OCI-LY1 (cell line): ENCODE measurements around the gene HSPA4.

Experiments used
- H2AFZ ChIP-seq: fragments of 200-600 bp; sonication (generic), shearing (Covaris generic); 2 replicates; pipeline ENCODE4 v1.6.0; 2014; ENCODE audit warnings: antibody characterized with exemption, mild to moderate bottlenecking, low read length
- H3F3A ChIP-seq: fragments of 200-600 bp; sonication (generic), shearing (Covaris generic); 2 replicates; pipeline ENCODE4 v1.6.0; 2014; ENCODE audit warnings: mild to moderate bottlenecking, antibody characterized with exemption, low read length, moderate library complexity; ENCODE audit not compliant: insufficient read depth
- H3K27ac ChIP-seq: fragments of 200-600 bp; sonication (generic); 2 replicates; pipeline ENCODE4 v1.5.1; 2014; ENCODE audit warnings: low read length, mixed run types, mild to moderate bottlenecking, low read depth; ENCODE audit not compliant: poor library complexity, severe bottlenecking
- H3K27me3 ChIP-seq: fragments of 200-600 bp; sonication (generic); 2 replicates; pipeline ENCODE4 v1.6.0; 2014; ENCODE audit warnings: antibody characterized with exemption, mild to moderate bottlenecking, low read length, moderate library complexity; ENCODE audit not compliant: insufficient read depth
- H3K36me3 ChIP-seq: fragments of 200-600 bp; sonication (generic); 2 replicates; pipeline ENCODE4 v1.6.1; 2014; ENCODE audit warnings: mild to moderate bottlenecking, antibody characterized with exemption, low read length, moderate library complexity, mixed read lengths; ENCODE audit not compliant: insufficient read depth
- H3K4me1 ChIP-seq: fragments of 200-600 bp; sonication (generic); 2 replicates; pipeline ENCODE4 v1.5.1; 2014; ENCODE audit warnings: mild to moderate bottlenecking, low read length, moderate library complexity; ENCODE audit not compliant: insufficient read depth, severe bottlenecking
- H3K4me2 ChIP-seq: fragments of 200-600 bp; sonication (generic), shearing (Covaris generic); 2 replicates; pipeline ENCODE4 v1.6.1; 2014; ENCODE audit warnings: low read length
- H3K4me3 ChIP-seq: fragments of 200-600 bp; sonication (generic); 2 replicates; pipeline ENCODE4 v1.5.1; 2014; ENCODE audit warnings: low read length, low read depth, mild to moderate bottlenecking, mixed read lengths; ENCODE audit not compliant: poor library complexity, severe bottlenecking
- H3K79me2 ChIP-seq: fragments of 200-600 bp; shearing (Covaris generic); 2 replicates; pipeline ENCODE4 v1.6.1; 2016; ENCODE audit warnings: mixed run types, low read length, mixed read lengths; ENCODE audit not compliant: insufficient read depth
- H3K9ac ChIP-seq: fragments of 200-600 bp; sonication (generic), shearing (Covaris generic); 2 replicates; pipeline ENCODE4 v1.6.1; 2014; ENCODE audit warnings: mild to moderate bottlenecking, low read length, mixed read lengths
- H3K9me2 ChIP-seq: fragments of 200-600 bp; sonication (generic), shearing (Covaris generic); 2 replicates; pipeline ENCODE4 v1.6.1; 2014; ENCODE audit warnings: low read depth, mild to moderate bottlenecking, low read length, mixed read lengths
- H3K9me3 ChIP-seq: fragments of 200-600 bp; shearing (Covaris generic); 2 replicates; pipeline ENCODE4 v1.6.1; 2014; ENCODE audit warnings: low read length, mixed read lengths
- H4K20me1 ChIP-seq: fragments of 200-600 bp; sonication (generic), shearing (Covaris generic); 2 replicates; pipeline ENCODE4 v1.6.0; 2016; ENCODE audit warnings: mild to moderate bottlenecking, low read length; ENCODE audit not compliant: insufficient read depth
- EZH2 ChIP-seq: fragments of 200-600 bp; sonication (generic), shearing (Covaris generic); IDR thresholded peaks from 2 replicates; pipeline ENCODE4 v1.8.0; 2017; ENCODE audit warnings: borderline replicate concordance, mixed run types, mild to moderate bottlenecking, antibody characterized with exemption, low read length, moderate library complexity, mixed read lengths
- TF ChIP-seq, protein P1 (sequence below): fragments of 200-600 bp; sonication (generic), shearing (Covaris generic); IDR thresholded peaks from 2 replicates; pipeline ENCODE4 v1.5.1; 2017; ENCODE audit warnings: mild to moderate bottlenecking, antibody characterized with exemption, low read length, moderate library complexity, mixed read lengths

Gene HSPA4

DNA sequence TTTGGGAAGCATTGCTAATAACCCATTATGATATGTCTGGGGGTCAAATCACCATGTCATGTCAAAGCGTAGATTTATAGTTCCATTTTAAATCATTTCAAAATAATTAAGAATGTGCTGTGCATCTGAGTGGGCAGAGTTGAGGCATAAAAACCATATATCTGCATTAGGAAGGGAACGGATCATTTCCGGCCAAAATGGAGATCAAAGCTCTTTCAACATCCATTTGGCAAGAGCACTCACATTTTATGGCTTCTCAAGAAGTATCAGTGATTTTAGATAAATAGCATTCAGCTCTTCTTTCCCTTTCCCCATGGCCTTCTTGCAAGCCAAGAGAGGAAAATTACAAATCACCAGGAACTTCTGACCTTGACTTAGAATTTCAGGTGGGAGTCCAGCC is 89.9 kb downstream of the HSPA4 start:
- Histone ChIP-seq H2AFZ (no peak overlapping the region), H3K27ac (no peak overlapping the region), H3K27me3 (no peaks in the 10 kb centered on the region; the same call in 1 of the 2 replicates), H3K9me2 (no peaks in the 10 kb centered on the region), H3K79me2 (no peaks in the 10 kb centered on the region), H3K9ac (no peak overlapping the region), H3K4me3 (no peak overlapping the region), H3K4me1 (no peaks in the 10 kb centered on the region), H3K9me3 (no peaks in the 10 kb centered on the region), H3F3A (no peaks in the 10 kb centered on the region), H3K4me2 (no peak overlapping the region), H4K20me1 (no peaks in the 10 kb centered on the region), H3K36me3 (no peaks in the 10 kb centered on the region)
- no peak for TF ChIP-seq EZH2
- TF ChIP-seq, protein P1, sequence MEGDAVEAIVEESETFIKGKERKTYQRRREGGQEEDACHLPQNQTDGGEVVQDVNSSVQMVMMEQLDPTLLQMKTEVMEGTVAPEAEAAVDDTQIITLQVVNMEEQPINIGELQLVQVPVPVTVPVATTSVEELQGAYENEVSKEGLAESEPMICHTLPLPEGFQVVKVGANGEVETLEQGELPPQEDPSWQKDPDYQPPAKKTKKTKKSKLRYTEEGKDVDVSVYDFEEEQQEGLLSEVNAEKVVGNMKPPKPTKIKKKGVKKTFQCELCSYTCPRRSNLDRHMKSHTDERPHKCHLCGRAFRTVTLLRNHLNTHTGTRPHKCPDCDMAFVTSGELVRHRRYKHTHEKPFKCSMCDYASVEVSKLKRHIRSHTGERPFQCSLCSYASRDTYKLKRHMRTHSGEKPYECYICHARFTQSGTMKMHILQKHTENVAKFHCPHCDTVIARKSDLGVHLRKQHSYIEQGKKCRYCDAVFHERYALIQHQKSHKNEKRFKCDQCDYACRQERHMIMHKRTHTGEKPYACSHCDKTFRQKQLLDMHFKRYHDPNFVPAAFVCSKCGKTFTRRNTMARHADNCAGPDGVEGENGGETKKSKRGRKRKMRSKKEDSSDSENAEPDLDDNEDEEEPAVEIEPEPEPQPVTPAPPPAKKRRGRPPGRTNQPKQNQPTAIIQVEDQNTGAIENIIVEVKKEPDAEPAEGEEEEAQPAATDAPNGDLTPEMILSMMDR, result no peak

DNA sequence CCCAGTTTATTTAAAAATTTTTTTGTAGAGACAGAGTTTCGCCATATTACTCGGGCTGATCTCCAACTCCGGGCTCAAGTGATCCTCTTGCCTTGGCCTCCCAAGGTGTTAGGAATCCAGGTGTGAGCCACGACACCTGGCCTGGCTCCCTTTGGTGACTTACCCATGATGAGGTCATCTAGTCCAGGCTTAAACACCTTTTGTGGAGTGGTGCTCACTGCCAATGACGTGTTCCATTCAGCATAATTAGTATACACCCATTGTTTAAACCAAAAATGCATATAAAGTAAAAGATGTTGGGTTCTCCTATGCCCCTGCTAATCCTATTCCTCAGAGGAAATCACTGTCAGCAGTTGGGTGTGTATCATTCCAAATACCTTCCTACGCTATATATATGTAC is 91.0 kb downstream of the HSPA4 start:
- H3K79me2 ChIP-seq, result no peaks in the 10 kb centered on the region
- H3F3A ChIP-seq, result no peaks in the 10 kb centered on the region
- H4K20me1 ChIP-seq, result no peaks in the 10 kb centered on the region
- TF ChIP-seq, protein P1, result no peak
- TF ChIP-seq EZH2, result no peak
- no peaks in the 10 kb centered on the region for H3K36me3 ChIP-seq
- no peak overlapping the region for H3K27ac ChIP-seq
- no peaks in the 10 kb centered on the region; the same call in 1 of the 2 replicates for H3K27me3 ChIP-seq
- no peaks in the 10 kb centered on the region for H3K9me3 ChIP-seq
- H3K4me3 ChIP-seq, result no peak overlapping the region
- no peak overlapping the region for H2AFZ ChIP-seq
- H3K9ac ChIP-seq, result no peak overlapping the region
- H3K4me2 ChIP-seq, result no peak overlapping the region
- H3K4me1 ChIP-seq, result no peaks in the 10 kb centered on the region
- no peaks in the 10 kb centered on the region for H3K9me2 ChIP-seq

DNA sequence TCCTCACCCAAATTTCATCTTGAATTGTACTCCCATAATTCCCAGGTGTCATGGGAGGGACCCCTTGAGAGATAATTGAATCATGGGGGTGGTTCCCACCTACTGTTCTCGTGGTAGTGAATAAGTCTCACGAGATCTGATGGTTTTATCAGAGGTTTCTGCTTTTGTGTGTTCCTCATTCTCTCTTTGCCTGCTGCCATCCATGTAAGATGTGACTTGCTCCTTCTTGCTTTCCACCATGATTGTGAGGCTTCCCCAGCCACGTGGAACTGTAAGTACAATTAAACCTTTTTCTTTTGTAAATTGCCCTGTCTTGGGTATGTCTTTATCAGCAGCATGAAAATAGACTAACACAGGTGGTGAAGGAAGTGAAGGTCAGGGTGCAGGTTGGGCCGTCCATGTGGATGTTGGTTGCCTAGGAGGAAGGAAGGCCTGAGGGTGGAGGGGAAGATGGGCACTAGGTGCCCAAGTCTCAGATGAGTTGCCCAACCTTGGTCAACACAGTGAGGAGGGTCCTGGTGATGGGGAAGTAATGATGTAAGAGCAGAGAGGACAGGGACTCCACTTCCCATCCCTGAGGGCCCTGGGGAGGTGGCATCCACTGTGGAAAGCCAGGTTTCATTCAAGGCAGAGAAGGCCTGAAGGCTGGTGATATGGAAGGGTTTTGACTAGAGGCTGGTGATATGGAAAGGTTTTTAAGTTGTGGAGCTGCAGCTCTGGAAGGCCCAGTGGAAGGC is 92.6 kb downstream of the HSPA4 start:
- no peaks in the 10 kb centered on the region for H3K9me2 ChIP-seq
- no peak for TF ChIP-seq EZH2
- TF ChIP-seq, protein P1, result no peak
- no peaks in the 10 kb centered on the region for H3K36me3 ChIP-seq
- no peak overlapping the region for H3K4me3 ChIP-seq
- H3K9me3 ChIP-seq, result no peaks in the 10 kb centered on the region
- H3K27ac ChIP-seq, result no peak overlapping the region
- no peaks in the 10 kb centered on the region for H3K79me2 ChIP-seq
- H4K20me1 ChIP-seq, result no peaks in the 10 kb centered on the region
- H3K9ac ChIP-seq, result no peak overlapping the region
- no peaks in the 10 kb centered on the region for H3F3A ChIP-seq
- H3K4me1 ChIP-seq, result no peaks in the 10 kb centered on the region
- no peak overlapping the region for H3K4me2 ChIP-seq
- H2AFZ ChIP-seq, result no peak overlapping the region
- no peaks in the 10 kb centered on the region; the same call in 1 of the 2 replicates for H3K27me3 ChIP-seq
